Mesenchymal stem cell (in vitro differentiated cells and primary cell): ENCODE results near the gene OPHN1.

Experiments used
- DNase-seq: peaks from one replicate; pipeline ENCODE4 v3.0.0-alpha.2; 2013
- H2AFZ ChIP-seq: one replicate; pipeline ENCODE4 v1.6.1; 2013; ENCODE audit warnings: low read depth, mild to moderate bottlenecking, control low read depth, inconsistent platforms, low read length, moderate library complexity
- H2AK5ac ChIP-seq: 2 replicates; pipeline ENCODE4 v1.6.1; 2013; ENCODE audit warnings: low read length, moderate library complexity, mild to moderate bottlenecking, inconsistent platforms; ENCODE audit not compliant: severe bottlenecking
- H2BK120ac ChIP-seq: one replicate; pipeline ENCODE4 v1.6.1; 2013; ENCODE audit warnings: low read depth, mild to moderate bottlenecking, inconsistent platforms, low read length, moderate library complexity
- H2BK12ac ChIP-seq, 2 experiments: one replicate each; pipeline ENCODE4 v1.6.1; 2013; ENCODE audit warnings: inconsistent platforms in 2 of 2, low read length in 2 of 2, mild to moderate bottlenecking in 2 of 2, moderate library complexity in 2 of 2, control low read depth in 1 of 2
- H2BK15ac ChIP-seq: one replicate; pipeline ENCODE4 v1.6.1; 2013; ENCODE audit warnings: mild to moderate bottlenecking, low read depth, inconsistent platforms; ENCODE audit not compliant: poor library complexity, severe bottlenecking
- H2BK5ac ChIP-seq: 2 replicates; pipeline ENCODE4 v1.6.1; 2013; ENCODE audit warnings: low read depth, mild to moderate bottlenecking, low read length, control low read depth, inconsistent platforms; ENCODE audit not compliant: poor library complexity, severe bottlenecking
- H3K14ac ChIP-seq, 2 experiments: one replicate each; pipeline ENCODE4 v1.6.1; 2013; ENCODE audit warnings: inconsistent platforms in 2 of 2, low read length in 2 of 2, control low read depth in 1 of 2, mild to moderate bottlenecking in 1 of 2, moderate library complexity in 1 of 2
- H3K18ac ChIP-seq, 2 experiments: one replicate each; pipeline ENCODE4 v1.6.1; 2013; ENCODE audit warnings: inconsistent platforms in 2 of 2, low read length in 2 of 2, control low read depth in 1 of 2, low read depth in 1 of 2, mild to moderate bottlenecking in 1 of 2
- H3K23ac ChIP-seq, 2 experiments: one replicate each; pipeline ENCODE4 v1.6.1; 2013; ENCODE audit warnings: inconsistent platforms in 2 of 2, low read length in 2 of 2, mild to moderate bottlenecking in 2 of 2, moderate library complexity in 2 of 2, control low read depth in 1 of 2
- H3K27ac ChIP-seq: 2 replicates; pipeline ENCODE4 v1.5.1; 2013; ENCODE audit warnings: mild to moderate bottlenecking, moderate library complexity, low read length, control low read depth, inconsistent platforms; ENCODE audit not compliant: poor library complexity, severe bottlenecking
- H3K27me3 ChIP-seq, 2 experiments: 2 replicates each; pipeline versions ENCODE4 v1.6.1 to v1.7.0; 2013; ENCODE audit warnings: low read length in 2 of 2, mild to moderate bottlenecking in 2 of 2, moderate library complexity in 2 of 2, control low read depth in 1 of 2, inconsistent platforms in 1 of 2; ENCODE audit not compliant: control insufficient read depth in 1 of 2, insufficient read depth in 1 of 2
- H3K36me3 ChIP-seq, 2 experiments: 2 replicates each; pipeline versions ENCODE4 v1.6.1 to v1.7.0; 2013; ENCODE audit warnings: low read length in 2 of 2, control low read depth in 1 of 2, inconsistent platforms in 1 of 2, low read depth in 1 of 2, mild to moderate bottlenecking in 1 of 2; ENCODE audit not compliant: insufficient read depth in 2 of 2, control insufficient read depth in 1 of 2
- H3K4ac ChIP-seq, 2 experiments: one replicate each; pipeline ENCODE4 v1.6.1; 2013; ENCODE audit warnings: inconsistent platforms in 2 of 2, low read length in 2 of 2, mild to moderate bottlenecking in 2 of 2, moderate library complexity in 2 of 2, control low read depth in 1 of 2, low read depth in 1 of 2
- H3K4me1 ChIP-seq: 2 replicates; pipeline ENCODE4 v1.6.1; 2013; ENCODE audit warnings: low read depth, low read length, control low read depth; ENCODE audit not compliant: control insufficient read depth, insufficient read depth
- H3K4me2 ChIP-seq: 2 replicates; pipeline ENCODE4 v1.6.1; 2013; ENCODE audit warnings: low read length, mild to moderate bottlenecking, inconsistent platforms; ENCODE audit not compliant: poor library complexity, severe bottlenecking
- H3K4me3 ChIP-seq, 2 experiments: 2 replicates each; pipeline versions ENCODE4 v1.5.1 to v1.7.0; 2013; ENCODE audit warnings: low read length in 2 of 2, mild to moderate bottlenecking in 2 of 2, control low read depth in 1 of 2, low read depth in 1 of 2; ENCODE audit not compliant: insufficient read depth in 1 of 2
- H3K79me1 ChIP-seq: replicated peaks from 2 replicates; pipeline ENCODE4 v1.6.1; 2013; ENCODE audit warnings: mild to moderate bottlenecking, control low read depth, low read length, inconsistent platforms; ENCODE audit not compliant: poor library complexity, severe bottlenecking
- H3K9ac ChIP-seq: 2 replicates; pipeline ENCODE4 v1.7.0; 2013; ENCODE audit warnings: mild to moderate bottlenecking, low read length, moderate library complexity
- H3K9me3 ChIP-seq: 2 replicates; pipeline ENCODE4 v1.7.0; 2013; ENCODE audit warnings: mild to moderate bottlenecking, low read length; ENCODE audit not compliant: control insufficient read depth
- H4K8ac ChIP-seq: one replicate; pipeline ENCODE4 v1.6.1; 2013; ENCODE audit warnings: inconsistent platforms, mild to moderate bottlenecking, low read length, moderate library complexity
- H4K91ac ChIP-seq: one replicate; pipeline ENCODE4 v1.6.1; 2013; ENCODE audit warnings: mild to moderate bottlenecking, low read length, inconsistent platforms
- WGBS: methylation state at CpG from one replicate; pipeline ENCODE4 v1.1.7; 2013; ENCODE audit warnings: mixed read lengths; 5-methylcytosine and 5-hydroxymethylcytosine counted together

The OPHN1 gene

DNA sequence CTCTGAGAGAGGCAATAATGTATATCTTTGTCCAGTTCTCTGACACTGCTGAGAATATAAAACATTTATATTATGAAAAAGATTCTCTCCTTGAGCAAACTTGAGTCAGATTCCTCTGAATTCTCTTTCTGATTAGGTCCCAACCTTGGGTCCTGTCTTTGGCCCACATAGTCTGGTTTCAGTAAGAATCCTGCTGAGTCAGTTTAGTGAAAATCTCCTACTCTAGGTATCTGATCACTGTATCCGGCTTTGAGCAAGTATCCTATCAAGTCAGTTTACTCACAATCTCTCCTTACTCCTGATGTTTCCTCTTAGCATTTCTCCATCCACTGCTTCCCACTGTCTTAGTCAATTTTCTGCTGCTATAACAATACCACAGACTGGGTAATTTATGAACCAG is 253.9 kb downstream of the OPHN1 start:
- H2AFZ ChIP-seq, result no peak overlapping the region
- H2BK12ac ChIP-seq, result no peak overlapping the region
- H3K9ac ChIP-seq, result no peak overlapping the region
- no peak overlapping the region for H3K23ac ChIP-seq
- H2AK5ac ChIP-seq, result no peak overlapping the region
- no peak overlapping the region for H3K18ac ChIP-seq
- no peaks in the 10 kb centered on the region for H3K36me3 ChIP-seq
- H2BK120ac ChIP-seq, result no peak overlapping the region
- no peak overlapping the region for H2BK15ac ChIP-seq
- no peak overlapping the region for H3K14ac ChIP-seq
- H2BK5ac ChIP-seq, result no peak overlapping the region
- peaks cover 5% of the 10 kb centered on the region for H3K9me3 ChIP-seq
- H3K4me2 ChIP-seq, result no peak overlapping the region
- WGBS, result 100% methylated on average over 1 of the region's 1 CpG
- no peaks in the 10 kb centered on the region for H3K79me1 ChIP-seq
- H4K91ac ChIP-seq, result no peak overlapping the region
- peaks cover 0 to 11% of the 10 kb centered on the region in 2 experiments for H3K27me3 ChIP-seq
- no peak overlapping the region for H3K4me3 ChIP-seq
- H3K27ac ChIP-seq, result no peak overlapping the region
- no peak for DNase-seq
- H4K8ac ChIP-seq, result no peak overlapping the region
- H3K4me1 ChIP-seq, result no peaks in the 10 kb centered on the region
- H3K4ac ChIP-seq, result no peak overlapping the region

GRCh38 chrX:68177542-68177941 is 255.8 kb downstream of the OPHN1 start:
- H3K9me3 ChIP-seq, result peaks cover 5% of the 10 kb centered on the region
- H2BK15ac ChIP-seq, result no peak overlapping the region

DNA sequence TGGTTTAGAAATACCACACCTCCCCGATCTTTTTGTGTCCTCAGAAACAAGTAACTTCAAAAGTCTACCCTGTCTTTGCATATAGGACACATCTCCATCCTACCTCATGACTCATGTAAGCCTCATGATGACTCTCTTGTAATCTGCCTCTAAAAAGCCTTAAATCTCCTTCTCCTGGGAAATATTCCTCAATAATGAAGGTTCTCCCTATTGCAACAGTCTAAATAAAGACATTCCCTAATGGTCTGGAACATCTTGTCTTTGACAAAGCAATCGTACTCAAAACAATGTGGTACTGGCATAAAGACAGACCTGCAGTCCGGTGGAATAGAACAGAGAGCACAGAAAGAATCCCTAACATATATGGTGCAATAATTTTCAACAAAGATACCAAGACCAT is 257.7 kb downstream of the OPHN1 start:
- WGBS, result 73% methylated on average over 2 of the region's 3 CpGs
- no peak overlapping the region for H2BK5ac ChIP-seq
- no peak overlapping the region for H3K4me3 ChIP-seq
- DNase-seq, result peak; percentile 57
- no peak overlapping the region for H3K23ac ChIP-seq
- H3K14ac ChIP-seq, result no peak overlapping the region
- H2BK120ac ChIP-seq, result no peak overlapping the region
- no peaks in the 10 kb centered on the region for H3K79me1 ChIP-seq
- no peak overlapping the region for H2BK12ac ChIP-seq
- no peak overlapping the region for H3K27ac ChIP-seq
- no peaks in the 10 kb centered on the region for H3K4me1 ChIP-seq
- H3K4ac ChIP-seq, result no peak overlapping the region
- no peak overlapping the region for H3K4me2 ChIP-seq
- no peaks in the 10 kb centered on the region for H3K36me3 ChIP-seq
- no peak overlapping the region for H2AK5ac ChIP-seq
- no peak overlapping the region for H4K8ac ChIP-seq
- H3K9ac ChIP-seq, result no peak overlapping the region
- H2BK15ac ChIP-seq, result no peak overlapping the region
- H2AFZ ChIP-seq, result no peak overlapping the region
- no peak overlapping the region for H3K18ac ChIP-seq
- no peak overlapping the region for H4K91ac ChIP-seq
- no peaks in the 10 kb centered on the region for H3K27me3 ChIP-seq
- H3K9me3 ChIP-seq, result peaks cover 5% of the 10 kb centered on the region

More at GRCh38 chrX:68177542-68177941, 255.8 kb downstream of the OPHN1 start:
- H2AK5ac ChIP-seq, result no peak overlapping the region
- H3K23ac ChIP-seq, result no peak overlapping the region
- no peak overlapping the region for H3K4me2 ChIP-seq
- H3K4me3 ChIP-seq, result no peak overlapping the region
- no peak overlapping the region for H4K91ac ChIP-seq
- no peak overlapping the region for H3K4ac ChIP-seq
- no peak overlapping the region for H2BK120ac ChIP-seq
- H2BK12ac ChIP-seq, result no peak overlapping the region
- no peak overlapping the region for H4K8ac ChIP-seq
- no peak overlapping the region for H2AFZ ChIP-seq
- no peak overlapping the region for H3K27ac ChIP-seq
- no peak overlapping the region for H3K9ac ChIP-seq
- no peak overlapping the region for H2BK5ac ChIP-seq
- H3K27me3 ChIP-seq, result peaks cover 0 to 5% of the 10 kb centered on the region in 2 experiments
- no peaks in the 10 kb centered on the region for H3K79me1 ChIP-seq
- no peak overlapping the region for H3K18ac ChIP-seq
- no peaks in the 10 kb centered on the region for H3K36me3 ChIP-seq
- no peak overlapping the region for H3K14ac ChIP-seq
- no CpG with 5 or more reads among the region's 4 CpGs for WGBS
- H3K4me1 ChIP-seq, result no peaks in the 10 kb centered on the region
- peak; percentile 2 for DNase-seq

- H2BK15ac ChIP-seq, result no peak overlapping the region
- no peak overlapping the region for H2AFZ ChIP-seq
- no peak overlapping the region for H2BK12ac ChIP-seq
- H3K14ac ChIP-seq, result no peak overlapping the region
- no peak overlapping the region for H3K4ac ChIP-seq
- no peaks in the 10 kb centered on the region for H3K36me3 ChIP-seq
- WGBS, result no CpG with 5 or more reads among the region's 2 CpGs
- no peak overlapping the region for H3K9ac ChIP-seq
- no peaks in the 10 kb centered on the region for H3K4me1 ChIP-seq
- no peak overlapping the region for H3K18ac ChIP-seq
- H3K4me3 ChIP-seq, result peak overlapping the region in 1 of 2 experiments; percentile 27
- no peak overlapping the region for H2BK5ac ChIP-seq
- peaks cover 5% of the 10 kb centered on the region for H3K9me3 ChIP-seq
- H2BK120ac ChIP-seq, result no peak overlapping the region
- H3K27ac ChIP-seq, result no peak overlapping the region
- no peak overlapping the region for H4K91ac ChIP-seq
- no peak overlapping the region for H3K23ac ChIP-seq
- H3K27me3 ChIP-seq, result peaks cover 0 to 12% of the 10 kb centered on the region in 2 experiments
- no peak overlapping the region for H3K4me2 ChIP-seq
- no peak overlapping the region for H4K8ac ChIP-seq
- no peak overlapping the region for H2AK5ac ChIP-seq
- no peaks in the 10 kb centered on the region for H3K79me1 ChIP-seq
- DNase-seq, result peak; percentile 14
Observed at GRCh38 chrX:68163441-68163840, 269.9 kb downstream of the OPHN1 start.
